AG10803 (cell line): Measurements from ENCODE around the gene NLRP6.
"Not testable (repeated sequence)": the region's sequence is repeated elsewhere in the genome, so short reads cannot be mapped to it uniquely, and the experiment has no call there.

Source experiments
- DNase-seq: peaks from one replicate; pipeline ENCODE4 v3.0.0; 2010; ENCODE audit warnings: low read depth
- H3K4me3 ChIP-seq: 2 replicates; pipeline ENCODE4 v1.5.1; 2011; ENCODE audit warnings: mild to moderate bottlenecking, low read length, control low read depth
- CTCF ChIP-seq: conservative IDR thresholded peaks from 2 replicates; pipeline ENCODE4 v1.5.1; 2011; ENCODE audit warnings: mild to moderate bottlenecking, low read length, control low read depth, inconsistent platforms

Gene NLRP6

GRCh38 chr11:326592-326841 is 48.3 kb downstream of the NLRP6 start:
- H3K4me3 ChIP-seq: no peak overlapping the region
- DNase-seq: no peak
- TF ChIP-seq CTCF: no peak

GRCh38 chr11:326842-327580 is 48.8 kb downstream of the NLRP6 start:
- DNase-seq: no peak
- H3K4me3 ChIP-seq: no peak overlapping the region
- TF ChIP-seq CTCF: no peak

DNA sequence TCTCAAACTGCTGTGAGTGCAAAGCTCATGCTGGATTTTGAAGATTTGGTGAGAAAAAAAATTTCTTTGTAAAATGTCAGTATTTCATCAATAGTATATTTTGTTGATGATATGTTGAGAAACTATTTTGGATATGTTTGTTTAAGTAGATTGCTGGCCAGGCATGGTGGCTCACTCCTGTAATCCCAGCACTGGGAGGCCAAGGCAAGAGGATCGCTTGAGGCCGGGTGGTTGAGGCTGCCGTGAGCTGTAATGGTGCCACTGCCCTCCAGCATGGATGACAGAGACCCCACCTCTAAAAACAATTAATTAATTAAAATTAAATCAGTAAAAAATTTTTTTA is 49.3 kb downstream of the NLRP6 start:
- no peak for DNase-seq
- H3K4me3 ChIP-seq: no peak overlapping the region

GRCh38 chr11:328012-328411 is 49.8 kb downstream of the NLRP6 start:
- DNase-seq: no peak
- no peak overlapping the region for H3K4me3 ChIP-seq
- no peak for TF ChIP-seq CTCF

More for the DNA sequence above, 49.3 kb downstream of the NLRP6 start:
- TF ChIP-seq CTCF: no peak

DNA sequence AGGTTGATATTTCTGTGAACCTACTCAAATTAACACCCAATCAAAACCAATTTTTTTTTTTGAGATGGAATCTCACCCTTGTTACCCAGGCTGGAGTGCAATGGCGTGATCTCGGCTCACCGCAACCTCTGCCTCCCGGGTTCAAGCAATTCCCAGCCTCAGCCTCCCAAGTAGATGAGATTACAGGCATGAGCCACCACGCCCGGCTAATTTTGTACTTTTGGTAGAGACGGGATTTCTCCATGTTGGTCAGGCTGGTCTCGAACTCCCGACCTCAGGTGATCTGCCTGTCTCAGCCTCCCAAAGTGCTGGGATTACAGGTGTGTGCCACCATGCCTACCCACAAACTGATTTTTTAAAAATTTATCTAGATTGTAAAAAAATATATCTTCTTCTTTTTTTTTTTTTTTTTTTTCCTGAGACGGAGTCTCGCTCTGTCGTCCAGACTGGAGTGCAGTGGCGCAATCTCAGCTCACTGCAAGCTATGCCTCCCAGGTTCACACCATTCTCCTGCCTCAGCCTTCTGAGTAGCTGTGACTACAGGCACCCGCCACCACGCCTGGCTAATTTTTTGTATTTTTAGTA is 50.4 kb downstream of the NLRP6 start:
- DNase-seq, H3K4me3 ChIP-seq: not testable (repeated sequence)

- TF ChIP-seq CTCF: no peak
- no peak overlapping the region for H3K4me3 ChIP-seq
- no peak for DNase-seq
These were observed 51.7 kb downstream of the NLRP6 start for GRCh38 chr11:329886-330253.

DNA sequence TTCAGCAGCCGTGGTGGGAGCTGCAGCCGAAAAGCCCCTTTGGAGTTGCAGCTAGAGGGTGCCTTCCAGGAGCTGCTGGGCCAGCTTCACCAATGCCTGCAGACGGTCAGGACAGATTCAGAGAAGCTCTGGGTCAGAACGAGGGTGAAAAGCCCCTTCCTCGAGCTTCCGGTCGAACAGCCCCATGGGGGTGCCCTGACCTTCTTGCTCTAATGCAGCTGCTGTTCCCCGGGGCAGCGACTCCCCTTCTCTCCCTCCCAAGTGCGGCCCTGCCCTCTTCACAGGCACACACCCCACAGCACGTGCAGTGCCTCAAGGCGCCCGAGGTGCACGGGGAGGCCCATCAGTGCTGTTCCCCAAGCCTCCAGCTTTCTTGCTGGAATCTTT is 52.1 kb downstream of the NLRP6 start:
- no peak overlapping the region for H3K4me3 ChIP-seq
- DNase-seq: no peak
- TF ChIP-seq CTCF: no peak
